H9 (cell line): ENCODE measurements around the gene CLEC20A. TPM values are rescaled to one million over a fixed set of nuclear protein-coding genes. Genes with fewer than 3 reads are reported as not detected.

ENCODE experiments used
- DNase-seq: peaks from one replicate; pipeline ENCODE4 v3.0.0-alpha.2; 2017
- H2AFZ ChIP-seq: one replicate; pipeline ENCODE4 v1.6.1; 2013; ENCODE audit warnings: mild to moderate bottlenecking, low read length, control low read depth, moderate library complexity
- H2AK5ac ChIP-seq: 2 replicates; pipeline ENCODE4 v1.6.1; 2013; ENCODE audit warnings: low read length, control low read depth, mixed read lengths; ENCODE audit not compliant: insufficient read length
- H2BK120ac ChIP-seq: one replicate; pipeline ENCODE4 v1.6.1; 2013; ENCODE audit warnings: low read depth, mild to moderate bottlenecking, low read length, control low read depth, inconsistent platforms; ENCODE audit not compliant: poor library complexity, severe bottlenecking
- H2BK12ac ChIP-seq: 2 replicates; pipeline ENCODE4 v1.6.1; 2013; ENCODE audit warnings: low read length, control low read depth, mixed read lengths, low read depth; ENCODE audit not compliant: insufficient read length
- H2BK15ac ChIP-seq: 2 replicates; pipeline ENCODE4 v1.6.1; 2013; ENCODE audit warnings: low read depth, low read length, control low read depth
- H2BK20ac ChIP-seq: one replicate; pipeline ENCODE4 v1.6.1; 2013; ENCODE audit warnings: low read depth, mild to moderate bottlenecking, low read length, control low read depth, inconsistent platforms; ENCODE audit not compliant: poor library complexity, severe bottlenecking
- H2BK5ac ChIP-seq: 2 replicates; pipeline ENCODE4 v1.6.1; 2013; ENCODE audit warnings: low read length, control low read depth, mixed read lengths; ENCODE audit not compliant: insufficient read length
- H3K14ac ChIP-seq: 2 replicates; pipeline ENCODE4 v1.6.1; 2013; ENCODE audit warnings: low read length, control low read depth; ENCODE audit not compliant: insufficient read depth
- H3K18ac ChIP-seq: 2 replicates; pipeline ENCODE4 v1.6.1; 2013; ENCODE audit warnings: low read depth, mild to moderate bottlenecking, mixed read lengths, low read length, control low read depth; ENCODE audit not compliant: insufficient read length
- H3K23ac ChIP-seq: 2 replicates; pipeline ENCODE4 v1.6.1; 2013; ENCODE audit warnings: low read length, control low read depth, mixed read lengths, low read depth; ENCODE audit not compliant: insufficient read length
- H3K23me2 ChIP-seq: 2 replicates; pipeline ENCODE4 v1.6.1; 2013; ENCODE audit warnings: low read depth, mild to moderate bottlenecking, mixed read lengths, low read length, control low read depth; ENCODE audit not compliant: insufficient read length, poor library complexity, severe bottlenecking
- H3K27ac ChIP-seq: 2 replicates; pipeline ENCODE4 v1.5.1; 2013; ENCODE audit warnings: low read length, control low read depth, mixed read lengths, low read depth; ENCODE audit not compliant: insufficient read length
- H3K27me3 ChIP-seq: 2 replicates; pipeline ENCODE4 v1.6.1; 2013; ENCODE audit warnings: low read length, control low read depth, inconsistent platforms; ENCODE audit not compliant: insufficient read depth
- H3K4ac ChIP-seq: 2 replicates; pipeline ENCODE4 v1.6.1; 2013; ENCODE audit warnings: low read depth, mild to moderate bottlenecking, control low read depth, inconsistent platforms, low read length, moderate library complexity
- H3K4me1 ChIP-seq: 2 replicates; pipeline ENCODE4 v1.6.1; 2013; ENCODE audit warnings: low read length, control low read depth, inconsistent platforms; ENCODE audit not compliant: insufficient read depth
- H3K4me2 ChIP-seq: 2 replicates; pipeline ENCODE4 v1.6.1; 2013; ENCODE audit warnings: low read length, control low read depth, mixed read lengths; ENCODE audit not compliant: insufficient read length, insufficient read depth
- H3K56ac ChIP-seq: 2 replicates; pipeline ENCODE4 v1.6.1; 2013; ENCODE audit warnings: low read depth, mild to moderate bottlenecking, mixed read lengths, low read length, control low read depth; ENCODE audit not compliant: insufficient read length
- H3K79me1 ChIP-seq: 2 replicates; pipeline ENCODE4 v1.6.1; 2013; ENCODE audit warnings: low read depth, mild to moderate bottlenecking, moderate library complexity, low read length, control low read depth, inconsistent platforms; ENCODE audit not compliant: insufficient read depth, poor library complexity, severe bottlenecking
- H3K79me2 ChIP-seq: 2 replicates; pipeline ENCODE4 v1.6.1; 2013; ENCODE audit warnings: low read length, control low read depth, inconsistent platforms; ENCODE audit not compliant: insufficient read depth
- H3K9ac ChIP-seq: 2 replicates; pipeline ENCODE4 v1.6.1; 2013; ENCODE audit warnings: low read length, control low read depth, mixed read lengths; ENCODE audit not compliant: insufficient read length; ENCODE audit errors: extremely low read depth
- H3K9me3 ChIP-seq: one replicate; pipeline ENCODE4 v1.6.1; 2013; ENCODE audit warnings: low read depth, low read length, inconsistent platforms; ENCODE audit not compliant: control insufficient read depth
- H3T11ph ChIP-seq: one replicate; pipeline ENCODE4 v1.6.1; 2013; ENCODE audit warnings: mild to moderate bottlenecking, low read length, control low read depth, inconsistent platforms
- H4K20me1 ChIP-seq: one replicate; pipeline ENCODE4 v1.6.1; 2013; ENCODE audit not compliant: control insufficient read depth, insufficient read length, insufficient read depth
- H4K5ac ChIP-seq: 2 replicates; pipeline ENCODE4 v1.6.1; 2013; ENCODE audit warnings: low read depth, mild to moderate bottlenecking, mixed read lengths, low read length, control low read depth; ENCODE audit not compliant: insufficient read length
- H4K8ac ChIP-seq: replicated peaks from 2 replicates; pipeline ENCODE4 v1.6.1; 2013; ENCODE audit warnings: low read length, control low read depth, mixed read lengths, low read depth; ENCODE audit not compliant: insufficient read length
- H4K91ac ChIP-seq: 2 replicates; pipeline ENCODE4 v1.6.1; 2013; ENCODE audit warnings: low read depth, mild to moderate bottlenecking, moderate library complexity, mixed read lengths, low read length, control low read depth; ENCODE audit not compliant: insufficient read length
- H3K27ac Mint-ChIP-seq, 3 experiments: 2 replicates in 2 of 3; 3 replicates in 1 of 3; pipeline ENCODE4 v1.8.0; 2020 to 2021; ENCODE audit warnings: mixed read lengths in 3 of 3, mild to moderate bottlenecking in 1 of 3, moderate library complexity in 1 of 3
- H3K27me3 Mint-ChIP-seq: 2 replicates; pipeline ENCODE4 v1.8.0; 2021; ENCODE audit warnings: low read depth, mild to moderate bottlenecking, moderate library complexity, mixed read lengths
- H3K36me3 Mint-ChIP-seq, 3 experiments: 2 replicates in 2 of 3; 3 replicates in 1 of 3; pipeline ENCODE4 v1.8.0; 2020 to 2021; ENCODE audit warnings: low read depth in 3 of 3, mixed read lengths in 3 of 3; ENCODE audit not compliant: insufficient read depth in 1 of 3
- H3K4me1 Mint-ChIP-seq, 2 experiments: 2 replicates each; pipeline ENCODE4 v1.8.0; 2020; ENCODE audit warnings: mixed read lengths in 2 of 2
- H3K4me3 Mint-ChIP-seq, 2 experiments: 2 replicates in 1 of 2; 3 replicates in 1 of 2; pipeline ENCODE4 v1.8.0; 2020 to 2021; ENCODE audit warnings: mild to moderate bottlenecking in 2 of 2, mixed read lengths in 2 of 2, moderate library complexity in 1 of 2
- H3K9me3 Mint-ChIP-seq, 2 experiments: 2 replicates in 1 of 2; 3 replicates in 1 of 2; pipeline ENCODE4 v1.8.0; 2020; ENCODE audit warnings: mild to moderate bottlenecking in 2 of 2, mixed read lengths in 2 of 2, moderate library complexity in 1 of 2
- CTCF ChIP-seq: fragments of 200-600 bp; sonication (generic); conservative IDR thresholded peaks from 3 replicates; pipeline ENCODE4 v1.8.0; 2021; ENCODE audit warnings: antibody characterized with exemption, mild to moderate bottlenecking
- WGBS: extraction: QIAGEN DNeasy Blood & Tissue Kit; methylation state at CpG from one replicate; pipeline ENCODE4 v1.1.7; 2013; ENCODE audit warnings: missing lambda C conversion rate, low lambda C conversion rate, mixed read lengths; ENCODE audit not compliant: insufficient read length; ENCODE audit errors: extremely low coverage; 5-methylcytosine and 5-hydroxymethylcytosine counted together
- total RNA-seq: library from RNA; stranded (reverse); gene quantifications from 2 replicates; pipeline ENCODE4 v1.2.1, GENCODE V29; 2021

CLEC20A gene
- total RNA-seq, 1 experiment from 2014 or later = not detected

- H4K5ac ChIP-seq = no peak overlapping the region
- Mint-ChIP-seq H3K4me1 (peaks cover 11 to 16% of the 10 kb centered on the region in 2 experiments), H3K4me3 (no peak overlapping the region), H3K27me3 (no peaks in the 10 kb centered on the region), H3K36me3 (peaks cover 0 to 17% (median 10%) of the 10 kb centered on the region in 3 experiments; a peak in 5 of 7 replicates), H3K27ac (no peak overlapping the region), H3K9me3 (no peaks in the 10 kb centered on the region)
- no peak overlapping the region for H3K14ac ChIP-seq
- no peak overlapping the region for H2BK15ac ChIP-seq
- H2BK120ac ChIP-seq = no peak overlapping the region
- H3K18ac ChIP-seq = no peak overlapping the region
- no peaks in the 10 kb centered on the region for H4K20me1 ChIP-seq
- no peaks in the 10 kb centered on the region for H3K79me2 ChIP-seq
- no peak overlapping the region for H2AK5ac ChIP-seq
- no peak for TF ChIP-seq CTCF
- no peak overlapping the region for H3K27ac ChIP-seq
- H2BK20ac ChIP-seq = no peak overlapping the region
- no peak overlapping the region for H2BK12ac ChIP-seq
- no peak for DNase-seq
- H3K27me3 ChIP-seq = no peaks in the 10 kb centered on the region
- H3K4me1 ChIP-seq = no peaks in the 10 kb centered on the region; the same call in 1 of the 2 replicates
- no peak overlapping the region for H3K4me2 ChIP-seq
- H4K91ac ChIP-seq = no peak overlapping the region
- no peak overlapping the region for H3T11ph ChIP-seq
- H3K4ac ChIP-seq = no peak overlapping the region
- no peaks in the 10 kb centered on the region for H3K9me3 ChIP-seq
- H2BK5ac ChIP-seq = no peak overlapping the region
- H3K56ac ChIP-seq = no peak overlapping the region
- H3K9ac ChIP-seq = no peak overlapping the region
- no peak overlapping the region for H4K8ac ChIP-seq
- H3K23ac ChIP-seq = no peak overlapping the region
- H3K79me1 ChIP-seq = no peaks in the 10 kb centered on the region
- no peak overlapping the region for H2AFZ ChIP-seq
- H3K23me2 ChIP-seq = peaks cover 10% of the 10 kb centered on the region
- WGBS = 100% methylated on average over 1 of the region's 9 CpGs
These were observed 47.8 kb upstream of the CLEC20A start for GRCh38 chr1:178544531-178544930.
